Measurements from ENCODE around the gene DLG2. TPM values are rescaled to one million over a fixed set of nuclear protein-coding genes. Genes with fewer than 3 reads are reported as not detected.

The DLG2 gene
- total and polyA plus RNA-seq, 9 of the 15 experiments (the other 6 are each of a cell fraction or from before 2014, with no cell fraction given), result 0.52 to 1.6 (median 0.95) TPM

DNA sequence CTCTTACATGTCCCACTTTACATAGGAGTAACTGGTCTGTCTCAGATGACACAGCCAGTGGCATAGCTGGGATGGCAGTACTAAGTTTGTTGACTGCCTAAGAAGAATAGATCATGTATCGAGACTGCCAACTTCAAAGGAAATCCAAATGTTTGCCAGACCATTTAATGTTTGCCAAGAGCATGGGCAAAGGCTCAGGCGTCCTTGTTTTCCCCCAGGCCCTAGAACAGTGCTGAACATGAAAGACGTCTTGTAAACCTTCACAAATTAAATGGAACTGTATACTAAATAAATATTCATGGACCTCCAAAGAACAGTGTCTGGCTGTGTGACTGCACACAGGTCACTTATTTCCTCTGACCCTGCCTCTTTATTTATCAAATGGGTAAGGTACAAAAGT is 2106.3 kb downstream of the DLG2 start:
- Histone ChIP-seq H2AFZ (ENCODE audit: low read depth, low read length) (no peak overlapping the region), H3K4me2 (ENCODE audit: insufficient read depth, low read length) (no peak overlapping the region), H3K4me3 (no peak overlapping the region), H3K79me2 (ENCODE audit: control insufficient read depth, insufficient read depth, low read length) (no peaks in the 10 kb centered on the region), H3K9me1 (ENCODE audit: control insufficient read depth, insufficient read depth, low read length) (no peaks in the 10 kb centered on the region), H3K27ac (ENCODE audit: extremely low read depth, low read depth, low read length) (no peak overlapping the region), H3K9me3 (replicated peaks; ENCODE audit: control insufficient read depth, insufficient read depth, low read depth, low read length) (no peaks in the 10 kb centered on the region), H3K9ac (ENCODE audit: insufficient read depth in 1 of 2, low read depth in 2 of 2, low read length in 2 of 2) (no peak overlapping the region), H4K20me1 (replicated peaks; ENCODE audit: control insufficient read depth, insufficient read depth, low read length) (no peaks in the 10 kb centered on the region), H3K27me3 (ENCODE audit: control insufficient read depth in 2 of 2, insufficient read depth in 2 of 2, low read length in 2 of 2) (no peaks in the 10 kb centered on the region), H3K36me3 (ENCODE audit: control insufficient read depth, insufficient read depth, low read length) (no peaks in the 10 kb centered on the region), H3K4me1 (replicated peaks in 1 of 2; ENCODE audit: control insufficient read depth in 2 of 2, insufficient read depth in 2 of 2, low read length in 2 of 2) (no peaks in the 10 kb centered on the region)
- DNase-seq (ENCODE audit: extremely low read depth in 1 of 4, low spot score in 3 of 4) (no peak), ATAC-seq (no peak), FAIRE-seq (no peak)
- CTCF ChIA-PET (ENCODE audit: low intra/inter-chr PET ratio), result no interaction called here
- POLR2A ChIA-PET, result no interaction called here
- intact Hi-C loops (cut with micrococcal nuclease), result loop anchor here (5.0 kb wide), 1 partner anchor 296 kb away; no protein-coding TSS in a partner anchor
- no peak for TF ChIP-seq ZNF431 (CRISPR knock-in tag; IDR thresholded peaks at IDR 0.05)
- TF ChIP-seq U2AF2 (optimal IDR thresholded peaks at IDR 0.05; ENCODE audit: low read depth, low read length), result no peak
- TF ChIP-seq SIN3A (IDR thresholded peaks at IDR 0.05; ENCODE audit: borderline replicate concordance in 2 of 2, control insufficient read depth in 1 of 2, low read depth in 2 of 2, low read length in 2 of 2), result no peak
- TF ChIP-seq ZNF384 (IDR thresholded peaks at IDR 0.05; ENCODE audit: low read depth, low read length), result no peak
- no peak for TF ChIP-seq PHF21A (IDR thresholded peaks at IDR 0.05; ENCODE audit: borderline replicate concordance, low read depth)
- no peak for TF ChIP-seq SPI1 (IDR thresholded peaks at IDR 0.05; ENCODE audit: borderline replicate concordance, low read depth, low read length)
- no peak for TF ChIP-seq ZNF311 (CRISPR knock-in tag; IDR thresholded peaks at IDR 0.05)
- no peak for TF ChIP-seq CBFA2T2 (conservative IDR thresholded peaks at IDR 0.05)
- TF ChIP-seq, protein P1, sequence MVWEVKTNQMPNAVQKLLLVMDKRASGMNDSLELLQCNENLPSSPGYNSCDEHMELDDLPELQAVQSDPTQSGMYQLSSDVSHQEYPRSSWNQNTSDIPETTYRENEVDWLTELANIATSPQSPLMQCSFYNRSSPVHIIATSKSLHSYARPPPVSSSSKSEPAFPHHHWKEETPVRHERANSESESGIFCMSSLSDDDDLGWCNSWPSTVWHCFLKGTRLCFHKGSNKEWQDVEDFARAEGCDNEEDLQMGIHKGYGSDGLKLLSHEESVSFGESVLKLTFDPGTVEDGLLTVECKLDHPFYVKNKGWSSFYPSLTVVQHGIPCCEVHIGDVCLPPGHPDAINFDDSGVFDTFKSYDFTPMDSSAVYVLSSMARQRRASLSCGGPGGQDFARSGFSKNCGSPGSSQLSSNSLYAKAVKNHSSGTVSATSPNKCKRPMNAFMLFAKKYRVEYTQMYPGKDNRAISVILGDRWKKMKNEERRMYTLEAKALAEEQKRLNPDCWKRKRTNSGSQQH (CRISPR knock-in tag; IDR thresholded peaks at IDR 0.05), result no peak
- TF ChIP-seq POLR2A (conservative IDR thresholded peaks at IDR 0.05), result no peak
- no peak for TF ChIP-seq PHB (CRISPR knock-in tag; IDR thresholded peaks at IDR 0.05)
- TF ChIP-seq, protein P2, sequence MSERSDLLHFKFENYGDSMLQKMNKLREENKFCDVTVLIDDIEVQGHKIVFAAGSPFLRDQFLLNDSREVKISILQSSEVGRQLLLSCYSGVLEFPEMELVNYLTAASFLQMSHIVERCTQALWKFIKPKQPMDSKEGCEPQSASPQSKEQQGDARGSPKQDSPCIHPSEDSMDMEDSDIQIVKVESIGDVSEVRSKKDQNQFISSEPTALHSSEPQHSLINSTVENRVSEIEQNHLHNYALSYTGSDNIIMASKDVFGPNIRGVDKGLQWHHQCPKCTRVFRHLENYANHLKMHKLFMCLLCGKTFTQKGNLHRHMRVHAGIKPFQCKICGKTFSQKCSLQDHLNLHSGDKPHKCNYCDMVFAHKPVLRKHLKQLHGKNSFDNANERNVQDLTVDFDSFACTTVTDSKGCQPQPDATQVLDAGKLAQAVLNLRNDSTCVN (CRISPR knock-in tag; IDR thresholded peaks at IDR 0.05), result no peak
- WGBS (ENCODE audit: insufficient coverage, low coverage, missing lambda C conversion rate), result 0% methylated on average over 3 of the region's 3 CpGs
- in situ Hi-C loops (cut with MboI), result no loop called here
- no TSS peak for BruUV-seq (replicated peaks)

Measured in K562 (cell line).